Activated CD4-positive, alpha-beta memory T cell treated with anti-CD3 and anti-CD28 coated beads, Interleukin-2, amount 10 ng/mL, durations not matched to agents 7 days and 5 days (primary cell): ENCODE measurements around the gene IFT43. TPM values are rescaled to one million over a fixed set of nuclear protein-coding genes. Genes with fewer than 3 reads are reported as not detected.
"Not testable (repeated sequence)": the region's sequence is repeated elsewhere in the genome, so short reads cannot be mapped to it uniquely, and the experiment has no call there.

Experiments
- CTCF ChIA-PET: fragments of 350-600 bp; sonication (Branson Sonifier 250); formaldehyde crosslinking; loops from one replicate; lab custom pipeline; 2021; ENCODE audit warnings: antibody characterized with exemption, inconsistent platforms; lab: Charles Lee
- POLR2A ChIA-PET: fragments of 350-600 bp; sonication (Branson Sonifier 250); formaldehyde crosslinking; loops from one replicate; lab custom pipeline; 2021; ENCODE audit warnings: antibody characterized with exemption; lab: Charles Lee
- DNase-seq: peaks from one replicate; pipeline ENCODE4 v3.0.0-alpha.2; 2020
- H3K27ac Mint-ChIP-seq: one replicate; pipeline ENCODE4 v1.8.0; 2021; ENCODE audit warnings: mild to moderate bottlenecking, mixed read lengths
- H3K27me3 Mint-ChIP-seq: one replicate; pipeline ENCODE4 v1.8.0; 2021; ENCODE audit warnings: mixed read lengths
- H3K36me3 Mint-ChIP-seq: one replicate; pipeline ENCODE4 v1.8.0; 2021; ENCODE audit warnings: low read depth, mixed read lengths
- H3K4me1 Mint-ChIP-seq: one replicate; pipeline ENCODE4 v1.8.0; 2021; ENCODE audit warnings: mixed read lengths
- H3K4me3 Mint-ChIP-seq: one replicate; pipeline ENCODE4 v1.8.0; 2021; ENCODE audit warnings: mild to moderate bottlenecking, mixed read lengths
- H3K9me3 Mint-ChIP-seq: one replicate; pipeline ENCODE4 v1.8.0; 2021; ENCODE audit warnings: mixed read lengths
- total RNA-seq, 2 experiments: library from RNA; stranded (reverse); gene quantifications; one replicate each; pipeline ENCODE4 v1.2.3, GENCODE V29; 2021

The IFT43 gene
- total RNA-seq, 2 experiments from 2014 or later, result 6.4 to 6.9 TPM

DNA sequence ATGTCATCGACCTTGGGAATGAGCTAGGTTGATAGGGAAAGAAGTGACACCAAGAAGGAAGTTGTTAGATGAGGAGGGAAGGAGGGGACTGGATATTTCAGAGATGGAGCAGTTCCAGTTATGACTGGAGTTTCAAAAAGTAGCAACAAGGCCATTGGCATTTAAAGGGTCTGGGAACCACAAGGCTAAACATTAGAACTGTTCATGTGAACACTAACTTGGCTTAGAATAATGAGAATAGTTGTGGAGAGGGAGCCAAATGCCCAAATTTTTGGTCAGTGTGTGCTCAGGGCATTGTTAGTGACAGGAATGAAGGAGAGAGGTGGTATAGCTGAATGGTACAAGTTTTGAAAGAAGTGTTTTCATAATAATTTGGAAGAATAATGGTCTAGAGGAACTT, 16.8 kb downstream of the IFT43 start:
- Mint-ChIP-seq H3K4me1 (no peaks in the 10 kb centered on the region), H3K4me3 (no peak overlapping the region), H3K9me3 (peaks cover 5% of the 10 kb centered on the region), H3K27me3 (no peaks in the 10 kb centered on the region), H3K27ac (no peak overlapping the region), H3K36me3 (peaks cover 5% of the 10 kb centered on the region)
- CTCF ChIA-PET, result interaction anchor here (2.3 kb wide), 1 partner anchor 20 kb away, joined by 8 read pairs; no protein-coding TSS in a partner anchor
- DNase-seq, result no peak
- POLR2A ChIA-PET, result no interaction called here

DNA sequence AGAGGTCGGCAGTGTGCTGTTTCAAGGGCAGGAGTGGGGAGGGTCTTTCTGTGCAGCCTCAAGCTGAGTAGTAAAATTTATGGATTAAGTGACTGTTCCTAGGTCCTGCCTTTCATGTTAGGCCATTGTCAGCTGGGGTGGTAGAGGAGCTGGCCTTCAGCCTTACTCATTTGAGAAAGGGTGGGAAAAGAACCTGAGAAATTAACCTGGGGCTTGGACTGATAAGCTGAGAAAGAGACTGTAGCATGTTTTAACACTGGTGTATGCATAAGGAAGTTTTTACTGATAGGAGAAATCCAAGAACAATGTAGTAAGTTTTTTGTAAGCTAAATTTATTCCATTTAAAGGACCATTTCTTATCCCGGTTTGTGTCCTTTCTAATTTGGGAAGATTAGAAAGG, 20.7 kb downstream of the IFT43 start:
- H3K4me1 Mint-ChIP-seq, result no peaks in the 10 kb centered on the region
- no peak overlapping the region for H3K27ac Mint-ChIP-seq
- no peak for DNase-seq
- peaks cover 5% of the 10 kb centered on the region for H3K9me3 Mint-ChIP-seq
- H3K36me3 Mint-ChIP-seq, result peaks cover 6% of the 10 kb centered on the region
- CTCF ChIA-PET, result no interaction called here
- POLR2A ChIA-PET, result interaction anchor here (0.6 kb wide), 1 partner anchor 32 kb away, joined by 4 read pairs; no protein-coding TSS in a partner anchor
- H3K27me3 Mint-ChIP-seq, result no peaks in the 10 kb centered on the region
- H3K4me3 Mint-ChIP-seq, result no peak overlapping the region

DNA sequence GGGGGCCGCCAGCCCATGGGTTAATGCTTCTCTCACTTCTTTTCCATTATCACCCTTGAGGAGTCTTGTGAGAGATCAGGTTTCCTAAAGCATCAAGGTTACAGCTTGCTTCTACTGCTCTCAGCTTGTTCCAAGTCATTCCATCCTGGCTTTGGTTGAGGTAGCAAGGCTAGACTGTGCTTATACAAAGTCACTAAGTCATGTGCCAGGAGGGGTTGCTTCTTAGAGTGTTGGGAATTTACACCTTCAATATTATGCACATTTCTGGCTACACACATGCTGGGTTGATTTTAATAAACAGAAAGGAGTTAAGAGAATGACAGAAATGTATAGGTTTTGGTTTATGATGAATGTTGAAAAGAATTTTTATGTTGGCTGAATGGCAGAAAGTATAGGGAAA, 21.8 kb downstream of the IFT43 start:
- POLR2A ChIA-PET, result no interaction called here
- no peaks in the 10 kb centered on the region for H3K27me3 Mint-ChIP-seq
- H3K27ac Mint-ChIP-seq, result no peak overlapping the region
- no peak overlapping the region for H3K4me3 Mint-ChIP-seq
- peaks cover 5% of the 10 kb centered on the region for H3K9me3 Mint-ChIP-seq
- DNase-seq, result no peak
- CTCF ChIA-PET, result no interaction called here
- H3K36me3 Mint-ChIP-seq, result peaks cover 6% of the 10 kb centered on the region
- no peaks in the 10 kb centered on the region for H3K4me1 Mint-ChIP-seq

DNA sequence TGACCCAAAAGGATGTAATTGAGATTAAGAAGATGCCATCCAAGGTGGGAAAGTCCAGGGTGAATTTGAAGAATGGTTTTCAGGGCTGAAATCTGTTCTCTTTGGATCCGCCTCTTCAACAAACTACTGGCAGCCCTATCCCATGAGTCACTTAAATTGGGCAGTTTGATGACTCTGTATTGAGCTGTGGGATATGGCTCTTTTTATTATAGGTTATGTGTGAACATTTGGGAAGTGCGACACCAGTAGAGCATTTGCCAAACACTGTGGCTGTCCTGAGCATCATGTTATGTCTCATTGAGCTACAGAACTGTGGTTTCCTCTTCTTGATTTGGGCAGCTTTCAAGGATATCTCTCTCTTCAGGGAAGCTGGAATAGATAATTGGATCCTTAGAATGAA, 22.3 kb downstream of the IFT43 start:
- H3K27ac Mint-ChIP-seq, result no peak overlapping the region
- no peaks in the 10 kb centered on the region for H3K27me3 Mint-ChIP-seq
- no peaks in the 10 kb centered on the region for H3K4me1 Mint-ChIP-seq
- H3K9me3 Mint-ChIP-seq, result peaks cover 5% of the 10 kb centered on the region
- ChIA-PET CTCF (no interaction called here), POLR2A (no interaction called here)
- peaks cover 6% of the 10 kb centered on the region for H3K36me3 Mint-ChIP-seq
- no peak overlapping the region for H3K4me3 Mint-ChIP-seq
- DNase-seq, result no peak

DNA sequence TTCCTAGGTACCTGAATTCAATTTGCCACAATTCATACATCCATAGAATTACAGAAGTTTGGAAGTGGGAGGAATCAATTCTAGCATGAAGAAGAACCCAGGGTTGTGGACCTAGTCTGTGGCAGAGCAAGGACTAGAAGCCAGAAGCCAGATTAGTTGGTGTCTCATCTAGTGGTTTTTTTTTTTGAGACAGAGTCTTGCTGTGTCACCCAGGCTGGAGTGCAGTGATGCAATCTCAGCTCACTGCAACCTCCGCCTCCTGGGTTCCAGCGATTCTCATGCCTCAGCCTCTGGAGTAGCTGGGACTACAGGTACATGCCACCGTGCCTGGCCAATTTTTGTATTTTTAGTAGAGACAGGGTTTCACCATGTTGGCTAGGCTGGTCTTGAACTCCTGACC, 24.1 kb downstream of the IFT43 start:
- H3K4me1 Mint-ChIP-seq, H3K27ac Mint-ChIP-seq, H3K36me3 Mint-ChIP-seq, H3K27me3 Mint-ChIP-seq, H3K4me3 Mint-ChIP-seq, DNase-seq, POLR2A ChIA-PET, H3K9me3 Mint-ChIP-seq: not testable (repeated sequence)
- CTCF ChIA-PET, result interaction anchor here (0.7 kb wide), 1 partner anchor 27 kb away, joined by 3 read pairs; no protein-coding TSS in a partner anchor

DNA sequence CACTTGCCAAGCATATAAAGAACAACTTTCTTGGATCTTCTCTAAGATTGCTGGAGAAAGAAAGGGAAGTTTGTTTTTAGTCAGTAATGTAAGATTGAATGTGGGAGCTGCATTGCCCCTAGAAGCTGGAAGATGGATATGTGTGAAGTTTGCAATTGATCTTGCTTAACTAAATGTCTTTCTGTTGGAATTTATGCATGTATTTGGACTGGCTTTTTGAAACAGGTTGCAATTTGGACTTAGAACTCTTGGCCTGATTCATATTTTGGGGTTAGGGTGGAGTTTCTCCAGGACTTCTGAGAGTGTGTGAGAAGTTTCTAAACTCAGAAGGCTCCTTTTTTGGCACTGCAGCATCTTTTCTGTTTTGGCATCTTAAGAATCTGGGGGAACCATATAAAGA, 26.4 kb downstream of the IFT43 start:
- ChIA-PET CTCF (no interaction called here), POLR2A (no interaction called here)

DNA sequence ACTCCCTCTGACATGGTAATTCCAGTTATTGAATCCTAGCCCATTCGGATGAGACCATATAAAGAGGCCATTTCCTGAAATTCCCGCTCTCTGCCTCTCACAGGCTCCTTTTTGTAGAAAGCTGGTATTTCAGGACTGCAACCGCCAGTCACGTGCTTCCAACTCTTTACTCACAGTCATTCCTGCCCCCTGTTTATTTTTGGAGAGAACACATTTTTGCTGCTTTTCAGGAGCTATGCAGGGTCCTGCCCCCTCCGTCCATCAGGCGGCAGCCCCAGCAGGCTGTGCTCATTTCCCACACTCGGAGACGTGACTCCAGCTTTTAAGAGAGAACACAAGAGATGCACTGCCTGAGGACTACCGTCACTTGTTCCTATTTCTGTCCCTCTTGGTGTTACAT, 26.8 kb downstream of the IFT43 start:
- peaks cover 3% of the 10 kb centered on the region for H3K9me3 Mint-ChIP-seq
- ChIA-PET POLR2A (no interaction called here), CTCF (no interaction called here)
- no peak overlapping the region for H3K27ac Mint-ChIP-seq
- no peak for DNase-seq
- no peak overlapping the region for H3K4me3 Mint-ChIP-seq
- H3K27me3 Mint-ChIP-seq, result no peaks in the 10 kb centered on the region
- peaks cover 5% of the 10 kb centered on the region for H3K36me3 Mint-ChIP-seq
- H3K4me1 Mint-ChIP-seq, result peaks cover 4% of the 10 kb centered on the region

More for the DNA sequence above, 26.4 kb downstream of the IFT43 start:
- no peaks in the 10 kb centered on the region for H3K9me3 Mint-ChIP-seq
- H3K4me3 Mint-ChIP-seq, result no peak overlapping the region
- peaks cover 2% of the 10 kb centered on the region for H3K4me1 Mint-ChIP-seq
- no peak overlapping the region for H3K27ac Mint-ChIP-seq
- H3K36me3 Mint-ChIP-seq, result peaks cover 4% of the 10 kb centered on the region
- H3K27me3 Mint-ChIP-seq, result no peaks in the 10 kb centered on the region
- DNase-seq, result no peak

DNA sequence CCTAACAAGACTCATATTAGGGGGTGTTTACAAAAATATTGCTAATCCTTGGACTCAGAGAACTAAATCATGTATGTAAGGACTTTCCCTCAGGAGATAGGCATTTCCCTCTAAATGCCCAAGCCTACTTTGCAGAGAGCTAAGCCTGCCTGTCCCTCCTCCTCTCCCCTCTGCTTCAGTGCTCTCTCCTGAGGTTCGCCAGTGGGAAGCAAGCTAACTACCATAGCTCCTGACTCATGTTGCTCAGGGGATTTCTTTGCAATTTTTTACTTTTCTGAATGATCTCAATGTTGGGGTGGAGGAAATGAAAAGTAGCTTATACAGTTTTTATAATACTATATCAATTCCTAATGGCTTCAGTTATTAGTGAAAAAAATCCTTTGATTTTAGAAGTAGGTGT, 29.6 kb downstream of the IFT43 start:
- no peak for DNase-seq
- H3K9me3 Mint-ChIP-seq, result peaks cover 15% of the 10 kb centered on the region
- CTCF ChIA-PET, result no interaction called here
- peaks cover 11% of the 10 kb centered on the region for H3K36me3 Mint-ChIP-seq
- H3K4me3 Mint-ChIP-seq, result no peak overlapping the region
- POLR2A ChIA-PET, result no interaction called here
- peaks cover 4% of the 10 kb centered on the region for H3K4me1 Mint-ChIP-seq
- no peak overlapping the region for H3K27ac Mint-ChIP-seq
- no peaks in the 10 kb centered on the region for H3K27me3 Mint-ChIP-seq

DNA sequence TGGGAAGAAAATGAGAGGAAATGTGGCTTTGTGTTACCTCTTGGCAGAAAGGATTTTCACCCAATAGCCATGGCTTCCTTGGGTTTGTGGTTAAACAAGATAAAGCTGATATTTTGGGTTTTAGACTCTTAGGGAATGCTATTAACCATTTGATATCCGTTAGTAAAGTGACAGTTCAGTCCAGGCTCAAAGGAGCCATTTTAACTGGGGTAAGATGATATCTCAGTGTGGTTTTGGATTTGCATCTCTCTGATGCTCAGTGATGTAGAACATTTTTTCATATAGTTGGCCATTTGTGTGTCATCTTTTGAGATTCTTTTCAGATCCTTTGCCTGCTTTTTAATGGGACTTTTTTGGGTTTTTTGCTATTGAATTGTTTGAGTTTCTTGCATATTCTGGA, 30.1 kb downstream of the IFT43 start:
- no peaks in the 10 kb centered on the region for H3K27me3 Mint-ChIP-seq
- peaks cover 4% of the 10 kb centered on the region for H3K4me1 Mint-ChIP-seq
- no peak overlapping the region for H3K27ac Mint-ChIP-seq
- peaks cover 19% of the 10 kb centered on the region for H3K9me3 Mint-ChIP-seq
- ChIA-PET POLR2A (no interaction called here), CTCF (no interaction called here)
- H3K36me3 Mint-ChIP-seq, result peaks cover 14% of the 10 kb centered on the region
- no peak overlapping the region for H3K4me3 Mint-ChIP-seq
- DNase-seq, result no peak

DNA sequence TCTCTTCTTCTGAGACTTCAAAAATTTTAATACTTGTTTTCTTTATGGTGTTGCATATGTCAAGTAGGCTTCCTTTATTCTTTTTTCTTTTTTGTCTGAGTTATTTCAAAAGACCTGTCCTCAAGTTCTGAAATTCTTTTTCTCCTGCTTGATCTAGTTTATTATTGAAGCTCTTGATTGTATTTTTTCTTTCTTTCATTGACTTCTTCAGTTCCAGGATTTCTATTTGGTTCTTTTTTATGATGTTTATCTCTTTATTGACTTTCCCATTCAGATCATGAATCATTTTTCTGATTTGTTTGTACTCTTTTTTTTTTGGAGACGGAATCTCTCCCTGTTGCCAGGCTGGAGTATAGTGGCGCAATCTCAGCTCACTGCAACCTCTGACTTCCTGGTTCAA, 34.1 kb downstream of the IFT43 start:
- Mint-ChIP-seq H3K36me3 (peaks cover 14% of the 10 kb centered on the region), H3K9me3 (peaks cover 19% of the 10 kb centered on the region), H3K27me3 (no peaks in the 10 kb centered on the region), H3K27ac (no peak overlapping the region), H3K4me3 (no peak overlapping the region), H3K4me1 (peaks cover 4% of the 10 kb centered on the region)
- CTCF ChIA-PET, result interaction anchor here (0.8 kb wide), 1 partner anchor 407 kb away, joined by 3 read pairs; no protein-coding TSS in a partner anchor
- POLR2A ChIA-PET, result no interaction called here
- no peak for DNase-seq

DNA sequence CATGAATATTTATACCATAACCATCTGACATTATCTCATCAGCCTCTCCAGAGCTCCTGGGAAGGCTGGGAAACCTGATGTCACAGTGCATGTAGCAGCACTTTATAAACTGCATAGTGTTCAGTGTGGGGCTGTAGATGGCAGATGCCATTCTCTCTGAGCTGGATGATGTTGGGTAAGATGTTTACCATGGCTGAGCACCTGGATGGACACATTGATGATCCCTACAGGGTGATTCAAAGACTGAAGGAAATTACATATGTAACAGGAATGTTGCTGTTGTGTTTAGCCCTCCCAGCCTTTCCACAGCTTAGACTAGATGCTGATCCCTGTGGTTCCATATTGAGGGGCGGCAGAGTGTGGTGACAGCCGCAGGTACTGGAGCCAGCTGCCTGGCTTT, 37.4 kb downstream of the IFT43 start:
- Mint-ChIP-seq H3K36me3 (peaks cover 10% of the 10 kb centered on the region), H3K4me1 (no peaks in the 10 kb centered on the region), H3K4me3 (no peak overlapping the region), H3K27ac (no peak overlapping the region), H3K27me3 (no peaks in the 10 kb centered on the region), H3K9me3 (peaks cover 16% of the 10 kb centered on the region)
- ChIA-PET POLR2A (no interaction called here), CTCF (interaction anchor here (2.5 kb wide), 1 partner anchor 116 kb away, joined by 6 read pairs; no protein-coding TSS in a partner anchor)
- no peak for DNase-seq

DNA sequence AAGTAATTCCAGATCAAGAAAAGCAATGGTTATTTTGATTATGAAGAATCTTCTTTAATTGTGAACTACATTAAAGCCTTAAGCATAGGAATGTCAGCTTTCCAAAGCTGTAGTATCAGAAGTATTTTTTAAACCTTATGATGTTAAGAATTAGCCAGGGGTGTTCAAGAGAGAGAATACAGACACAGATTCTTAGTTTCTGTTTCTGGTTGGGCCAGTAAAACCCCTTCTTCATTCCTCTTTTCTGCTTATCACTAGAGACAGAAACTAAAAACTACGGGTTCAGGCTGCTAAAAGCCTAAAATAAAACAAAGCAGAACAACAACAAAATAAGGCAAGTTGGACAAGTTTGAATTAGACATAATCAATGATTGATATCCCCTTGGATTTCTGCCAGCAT, 38.2 kb downstream of the IFT43 start:
- ChIA-PET CTCF (interaction anchor here (2.5 kb wide), 1 partner anchor 117 kb away, joined by 6 read pairs; no protein-coding TSS in a partner anchor), POLR2A (no interaction called here)
- H3K4me1 Mint-ChIP-seq, result no peaks in the 10 kb centered on the region
- no peak for DNase-seq
- peaks cover 10% of the 10 kb centered on the region for H3K36me3 Mint-ChIP-seq
- no peak overlapping the region for H3K27ac Mint-ChIP-seq
- no peak overlapping the region for H3K4me3 Mint-ChIP-seq
- peaks cover 16% of the 10 kb centered on the region for H3K9me3 Mint-ChIP-seq
- H3K27me3 Mint-ChIP-seq, result no peaks in the 10 kb centered on the region

DNA sequence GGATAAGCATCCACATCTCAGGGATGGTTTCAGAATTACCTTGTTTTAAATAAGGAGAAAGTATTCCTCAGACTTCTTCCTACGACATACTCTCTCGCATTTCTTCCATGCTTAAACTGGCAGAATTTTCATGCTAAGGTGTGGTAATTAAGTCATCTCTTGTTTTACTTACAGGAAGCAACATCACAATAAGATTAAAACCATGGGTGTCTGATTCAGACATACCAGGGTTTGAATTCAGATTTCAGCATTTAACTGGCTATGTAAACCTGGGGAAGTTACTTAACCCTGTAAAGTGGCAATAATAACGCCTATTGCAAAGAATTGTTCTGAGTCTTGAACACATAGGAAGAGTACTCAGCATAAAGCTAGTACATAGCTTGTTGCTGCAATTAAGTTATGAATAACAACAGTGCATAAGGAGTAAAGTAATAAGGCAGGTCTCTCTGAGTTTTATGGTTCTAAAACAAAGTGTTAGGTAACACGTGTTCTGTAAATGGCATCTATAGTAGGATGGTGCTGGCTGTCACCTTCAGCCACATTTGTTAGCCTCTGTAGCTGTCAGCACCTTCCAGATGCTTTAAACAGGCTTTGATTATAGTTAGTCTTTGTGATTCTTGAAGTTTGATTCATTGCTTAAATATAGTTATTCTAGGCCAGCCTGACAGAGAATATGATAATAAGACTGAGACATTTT, 38.8 kb downstream of the IFT43 start:
- Mint-ChIP-seq H3K4me1 (no peaks in the 10 kb centered on the region), H3K27ac (no peak overlapping the region), H3K27me3 (no peaks in the 10 kb centered on the region), H3K9me3 (peaks cover 11% of the 10 kb centered on the region), H3K36me3 (peaks cover 8% of the 10 kb centered on the region), H3K4me3 (no peak overlapping the region)
- CTCF ChIA-PET, result interaction anchor here (2.5 kb wide), 1 partner anchor 118 kb away, joined by 6 read pairs; no protein-coding TSS in a partner anchor
- no peak for DNase-seq
- POLR2A ChIA-PET, result no interaction called here

DNA sequence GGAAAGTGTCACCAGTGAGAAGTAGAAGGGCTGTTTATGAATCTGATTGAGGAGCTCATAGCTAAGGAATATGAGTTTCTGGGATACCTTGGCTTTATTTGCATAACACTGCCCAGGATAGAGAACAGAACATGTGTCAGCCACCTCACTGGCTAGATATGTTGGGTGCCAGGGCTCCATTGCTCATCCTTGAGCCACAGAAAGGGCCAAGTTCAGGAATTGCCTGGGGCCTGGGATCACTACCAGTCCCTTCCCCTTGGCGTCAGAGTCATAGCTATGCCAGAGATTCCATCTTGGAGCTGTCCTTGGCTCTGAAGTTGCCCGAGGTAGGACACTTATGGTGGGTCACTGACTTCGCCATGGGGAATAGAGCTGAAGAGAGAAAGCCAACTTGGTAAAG, 49.0 kb downstream of the IFT43 start:
- DNase-seq, result no peak
- ChIA-PET POLR2A (no interaction called here), CTCF (no interaction called here)
- H3K9me3 Mint-ChIP-seq, result no peaks in the 10 kb centered on the region
- H3K4me1 Mint-ChIP-seq, result no peaks in the 10 kb centered on the region
- H3K4me3 Mint-ChIP-seq, result no peak overlapping the region
- H3K27me3 Mint-ChIP-seq, result no peaks in the 10 kb centered on the region
- H3K36me3 Mint-ChIP-seq, result no peaks in the 10 kb centered on the region
- H3K27ac Mint-ChIP-seq, result no peak overlapping the region
